ENCODE measurements around the gene LRP2.
"Not testable (repeated sequence)": the region's sequence is repeated elsewhere in the genome, so short reads cannot be mapped to it uniquely, and the experiment has no call there.

The LRP2 gene

GRCh38 chr2:169362118-169362893, at the start of gene LRP2:
Gene LRP2, minus strand, starts transcription at chr2:169362534. Its CDS starts 135 bp downstream, at chr2:169362399.
- in situ Hi-C loops (cut with MboI; ENCODE audit: low sequenced_read_pairs) = no loop called here

GRCh38 chr2:169406891-169407290, 44.6 kb upstream of the LRP2 start:
- in situ Hi-C loops (cut with MboI; ENCODE audit: low sequenced_read_pairs) = no loop called here

GRCh38 chr2:169399491-169399890, 37.2 kb upstream of the LRP2 start:
- in situ Hi-C loops (cut with MboI; ENCODE audit: low sequenced_read_pairs) = not testable (repeated sequence)

- in situ Hi-C loops (cut with MboI; ENCODE audit: low sequenced_read_pairs) = no loop called here
These were observed 35.4 kb upstream of the LRP2 start for GRCh38 chr2:169397697-169398096.

- in situ Hi-C loops (cut with MboI; ENCODE audit: low sequenced_read_pairs) = no loop called here
These were observed 33.6 kb upstream of the LRP2 start for GRCh38 chr2:169395821-169396374.

- in situ Hi-C loops (cut with MboI; ENCODE audit: low sequenced_read_pairs) = no loop called here
These were observed 30.8 kb upstream of the LRP2 start for GRCh38 chr2:169393068-169393590.

GRCh38 chr2:169391236-169391635, 28.9 kb upstream of the LRP2 start:
- in situ Hi-C loops (cut with MboI; ENCODE audit: low sequenced_read_pairs) = no loop called here

- in situ Hi-C loops (cut with MboI; ENCODE audit: low sequenced_read_pairs) = no loop called here
These were observed 25.8 kb upstream of the LRP2 start for GRCh38 chr2:169388161-169388560.

- in situ Hi-C loops (cut with MboI; ENCODE audit: low sequenced_read_pairs) = no loop called here
These were observed 24.4 kb upstream of the LRP2 start for GRCh38 chr2:169386722-169387121.

GRCh38 chr2:169384816-169385215, 22.5 kb upstream of the LRP2 start:
- in situ Hi-C loops (cut with MboI; ENCODE audit: low sequenced_read_pairs) = no loop called here

- in situ Hi-C loops (cut with MboI; ENCODE audit: low sequenced_read_pairs) = no loop called here
These were observed 10.2 kb upstream of the LRP2 start for GRCh38 chr2:169372561-169372960.

GRCh38 chr2:169366066-169366465, 3.7 kb upstream of the LRP2 start:
- in situ Hi-C loops (cut with MboI; ENCODE audit: low sequenced_read_pairs) = no loop called here

- in situ Hi-C loops (cut with MboI; ENCODE audit: low sequenced_read_pairs) = no loop called here
These were observed 2.7 kb upstream of the LRP2 start for GRCh38 chr2:169365029-169365480.

- in situ Hi-C loops (cut with MboI; ENCODE audit: low sequenced_read_pairs) = no loop called here
These were observed 1.3 kb upstream of the LRP2 start for GRCh38 chr2:169363560-169364150.

GRCh38 chr2:169362894-169363559, 693 bp upstream of the LRP2 start:
- in situ Hi-C loops (cut with MboI; ENCODE audit: low sequenced_read_pairs) = no loop called here

- in situ Hi-C loops (cut with MboI; ENCODE audit: low sequenced_read_pairs) = no loop called here
These were observed 622 bp downstream of the LRP2 start for GRCh38 chr2:169361706-169362117.

- in situ Hi-C loops (cut with MboI; ENCODE audit: low sequenced_read_pairs) = no loop called here
These were observed 1.2 kb downstream of the LRP2 start for GRCh38 chr2:169360984-169361705.

GRCh38 chr2:169358016-169358415, 4.3 kb downstream of the LRP2 start:
- in situ Hi-C loops (cut with MboI; ENCODE audit: low sequenced_read_pairs) = no loop called here

- in situ Hi-C loops (cut with MboI; ENCODE audit: low sequenced_read_pairs) = no loop called here
These were observed 8.1 kb downstream of the LRP2 start for GRCh38 chr2:169354244-169354643.

- in situ Hi-C loops (cut with MboI; ENCODE audit: low sequenced_read_pairs) = no loop called here
These were observed 10.6 kb downstream of the LRP2 start for GRCh38 chr2:169351725-169352124.

- in situ Hi-C loops (cut with MboI; ENCODE audit: low sequenced_read_pairs) = no loop called here
These were observed 12.8 kb downstream of the LRP2 start for GRCh38 chr2:169349535-169349934.

Measured in HL-60/S4 treated with retinoic acid at 250 ng/mL for 4 days and 3 days (cell line).